HG03196 (cell line): Measurements from ENCODE around the gene SLC9B2.

ENCODE experiments used
- ATAC-seq: cut with Tn5 transposase; IDR thresholded peaks from one replicate; pipeline ENCODE4 v1.9.1; 2021; ENCODE audit not compliant: unreplicated experiment

The SLC9B2 gene

GRCh38 chr4:103076747-103077347, at the start of gene SLC9B2:
SLC9B2 (minus strand) TSS chr4:103076761; CDS start chr4:103067550, 9,211 bp downstream.
- ATAC-seq, result peak; percentile 38

GRCh38 chr4:103126126-103126525, 49.6 kb upstream of the SLC9B2 start:
- no peak for ATAC-seq

- ATAC-seq, result no peak
Measured at GRCh38 chr4:103123114-103123513, 46.6 kb upstream of the SLC9B2 start.

GRCh38 chr4:103118166-103118565, 41.6 kb upstream of the SLC9B2 start:
- ATAC-seq, result no peak

GRCh38 chr4:103111598-103111997, 35.0 kb upstream of the SLC9B2 start:
- no peak for ATAC-seq

GRCh38 chr4:103108542-103108941, 32.0 kb upstream of the SLC9B2 start:
- no peak for ATAC-seq

- ATAC-seq, result no peak
Measured at GRCh38 chr4:103105558-103106356, 29.2 kb upstream of the SLC9B2 start.

- no peak for ATAC-seq
Measured at GRCh38 chr4:103104886-103105285, 28.3 kb upstream of the SLC9B2 start.

- ATAC-seq, result no peak
Measured at GRCh38 chr4:103100691-103101090, 24.1 kb upstream of the SLC9B2 start.

GRCh38 chr4:103099691-103100392, 23.3 kb upstream of the SLC9B2 start, which contains the start of gene BDH2:
BDH2 (minus strand) TSS chr4:103099834; CDS start chr4:103096254, 3,580 bp downstream.
- ATAC-seq, result peak; percentile 95

GRCh38 chr4:103098756-103099440, 22.3 kb upstream of the SLC9B2 start:
- no peak for ATAC-seq

GRCh38 chr4:103098341-103098740, 21.8 kb upstream of the SLC9B2 start:
- ATAC-seq, result no peak

GRCh38 chr4:103097112-103097511, 20.6 kb upstream of the SLC9B2 start:
- ATAC-seq, result no peak

GRCh38 chr4:103095080-103095479, 18.5 kb upstream of the SLC9B2 start:
- no peak for ATAC-seq

GRCh38 chr4:103092245-103092644, 15.7 kb upstream of the SLC9B2 start:
- ATAC-seq, result no peak

- ATAC-seq, result peak; percentile 85
Measured at GRCh38 chr4:103091601-103092223, 15.2 kb upstream of the SLC9B2 start.

GRCh38 chr4:103089481-103089880, 12.9 kb upstream of the SLC9B2 start:
- no peak for ATAC-seq

- ATAC-seq, result no peak
Measured at GRCh38 chr4:103086551-103086950, 10.0 kb upstream of the SLC9B2 start.

- no peak for ATAC-seq
Measured at GRCh38 chr4:103085555-103086196, 9.1 kb upstream of the SLC9B2 start.

- ATAC-seq, result no peak
Measured at GRCh38 chr4:103079621-103080020, 3.1 kb upstream of the SLC9B2 start.
